GM12892 (cell line): ENCODE measurements around the gene MTFR2.

Experiments
- POLR2A ChIP-seq: IDR thresholded peaks from 2 replicates; pipeline ENCODE4 v1.6.1; 2011; ENCODE audit warnings: low read depth, low read length, control low read depth
- POLR2AphosphoS5 ChIP-seq: IDR thresholded peaks from 2 replicates; pipeline ENCODE4 v1.6.1; 2011; ENCODE audit warnings: low read depth, low read length, control low read depth
- TAF1 ChIP-seq: IDR thresholded peaks from 2 replicates; pipeline ENCODE4 v1.6.1; 2011; ENCODE audit warnings: low read depth, mild to moderate bottlenecking, control low read depth, low read length, borderline replicate concordance

DNA sequence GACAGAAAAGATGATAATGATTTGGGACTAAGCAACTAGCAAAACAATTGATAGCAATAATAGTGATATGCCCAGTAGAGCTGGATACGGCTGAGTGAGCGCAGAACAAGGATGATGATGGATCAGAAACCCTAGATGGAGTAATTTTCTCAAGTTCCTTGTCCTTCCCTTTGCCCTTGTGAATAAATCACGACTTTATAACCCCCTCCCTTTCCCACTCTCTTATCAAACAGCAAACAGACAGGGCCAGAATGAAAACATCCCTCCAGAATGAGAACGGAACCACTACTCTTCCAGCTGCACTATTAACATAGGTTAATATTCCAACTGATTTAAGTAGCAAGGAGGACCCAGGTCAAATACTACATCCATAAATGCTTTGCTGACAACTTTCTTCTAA lies 1.3 kb upstream of the MTFR2 start:
- TF ChIP-seq POLR2A (no peak), TAF1 (no peak), POLR2AphosphoS5 (no peak)
